Transverse colon (tissue), 4 donors: Measurements from ENCODE around the gene TMEM38B.

Experiments
- EP300 ChIP-seq: sonication (generic); formaldehyde crosslinking; IDR thresholded peaks from one replicate; pipeline ENCODE4 v1.6.1; 2017; ENCODE audit warnings: antibody characterized with exemption, low read depth
- POLR2A ChIP-seq: fragments of 450-650 bp; IDR thresholded peaks from one replicate; pipeline ENCODE4 v1.6.1; 2016; ENCODE audit warnings: antibody characterized with exemption, mild to moderate bottlenecking, moderate library complexity
- POLR2AphosphoS5 ChIP-seq, 3 donors: sonication (generic); formaldehyde crosslinking; IDR thresholded peaks; one replicate each; pipeline ENCODE4 v1.6.1; 2016; ENCODE audit warnings: antibody characterized with exemption in 3 of 3
- TF ChIP-seq, protein P1 (sequence below), 5 experiments: fragments of 200-600 bp in 3 of 5; fragments of 450-650 bp in 2 of 5; sonication (generic) in 3 of 5; IDR thresholded peaks; 1 replicate in 2 of 5; 2 replicates in 3 of 5; pipeline ENCODE4 v1.5.1; 2016 to 2017; ENCODE audit warnings: antibody characterized with exemption in 5 of 5, inconsistent platforms in 3 of 5, mild to moderate bottlenecking in 2 of 5, moderate library complexity in 1 of 5

DNA sequence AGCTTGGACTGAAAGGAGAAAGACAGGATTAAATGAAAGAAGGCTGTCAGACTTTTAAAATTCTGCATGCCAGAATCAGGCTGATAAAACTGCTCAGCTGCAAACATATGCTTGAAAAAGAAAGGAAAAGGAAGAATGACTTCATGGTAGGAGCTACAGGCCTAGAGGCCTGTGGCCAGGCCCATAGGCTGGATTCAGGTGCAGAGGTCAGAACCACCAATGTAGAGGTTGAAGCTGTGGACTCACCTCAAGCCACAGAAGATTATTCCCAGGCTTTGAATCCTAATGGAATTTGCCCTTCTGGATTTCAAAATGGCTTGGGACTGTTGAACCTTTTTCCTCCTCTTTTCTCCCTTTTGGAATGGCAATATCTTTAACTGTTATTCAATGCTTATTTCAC is 47.7 kb downstream of the TMEM38B start:
- TF ChIP-seq POLR2A (no peak), POLR2AphosphoS5 (IDR thresholded peaks at IDR 0.05) (no peak), EP300 (no peak)
- TF ChIP-seq, protein P1, sequence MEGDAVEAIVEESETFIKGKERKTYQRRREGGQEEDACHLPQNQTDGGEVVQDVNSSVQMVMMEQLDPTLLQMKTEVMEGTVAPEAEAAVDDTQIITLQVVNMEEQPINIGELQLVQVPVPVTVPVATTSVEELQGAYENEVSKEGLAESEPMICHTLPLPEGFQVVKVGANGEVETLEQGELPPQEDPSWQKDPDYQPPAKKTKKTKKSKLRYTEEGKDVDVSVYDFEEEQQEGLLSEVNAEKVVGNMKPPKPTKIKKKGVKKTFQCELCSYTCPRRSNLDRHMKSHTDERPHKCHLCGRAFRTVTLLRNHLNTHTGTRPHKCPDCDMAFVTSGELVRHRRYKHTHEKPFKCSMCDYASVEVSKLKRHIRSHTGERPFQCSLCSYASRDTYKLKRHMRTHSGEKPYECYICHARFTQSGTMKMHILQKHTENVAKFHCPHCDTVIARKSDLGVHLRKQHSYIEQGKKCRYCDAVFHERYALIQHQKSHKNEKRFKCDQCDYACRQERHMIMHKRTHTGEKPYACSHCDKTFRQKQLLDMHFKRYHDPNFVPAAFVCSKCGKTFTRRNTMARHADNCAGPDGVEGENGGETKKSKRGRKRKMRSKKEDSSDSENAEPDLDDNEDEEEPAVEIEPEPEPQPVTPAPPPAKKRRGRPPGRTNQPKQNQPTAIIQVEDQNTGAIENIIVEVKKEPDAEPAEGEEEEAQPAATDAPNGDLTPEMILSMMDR (IDR thresholded peaks at IDR 0.05) = no peak
